WTC11 (cell line): ENCODE data around the gene BNIP2.
"Not testable (repeated sequence)": the region's sequence is repeated elsewhere in the genome, so short reads cannot be mapped to it uniquely, and the experiment has no call there.

Experiments
- TCF7 ChIP-seq: sonication (generic); formaldehyde crosslinking; IDR thresholded peaks from 2 replicates; pipeline ENCODE4 v1.8.0; 2022; ENCODE audit warnings: mild to moderate bottlenecking, low read depth, missing genetic modification reagents, moderate library complexity
- ZNF263 ChIP-seq: sonication (generic); formaldehyde crosslinking; IDR thresholded peaks from 2 replicates; pipeline ENCODE4 v1.8.1; 2022; ENCODE audit warnings: low read depth, mild to moderate bottlenecking, moderate library complexity, missing genetic modification reagents
- TF ChIP-seq, protein P1 (sequence below): sonication (generic); formaldehyde crosslinking; IDR thresholded peaks from 2 replicates; pipeline ENCODE4 v1.8.1; 2023; ENCODE audit warnings: mild to moderate bottlenecking, missing genetic modification reagents, moderate library complexity
- TF ChIP-seq, protein P2 (sequence below): fragments of 250-450 bp; sonication (Bioruptor Pico); IDR thresholded peaks from 2 replicates; pipeline ENCODE4 v1.9.0; 2021; ENCODE audit warnings: mild to moderate bottlenecking
- TF ChIP-seq, protein P3 (sequence below): fragments of 200-600 bp; IDR thresholded peaks from 2 replicates; pipeline ENCODE4 v1.8.0; 2022; ENCODE audit warnings: antibody characterized with exemption
- TF ChIP-seq, protein P4 (sequence below): sonication (generic); formaldehyde crosslinking; IDR thresholded peaks from 2 replicates; pipeline ENCODE4 v1.8.1; 2022; ENCODE audit warnings: missing genetic modification reagents, borderline replicate concordance

DNA sequence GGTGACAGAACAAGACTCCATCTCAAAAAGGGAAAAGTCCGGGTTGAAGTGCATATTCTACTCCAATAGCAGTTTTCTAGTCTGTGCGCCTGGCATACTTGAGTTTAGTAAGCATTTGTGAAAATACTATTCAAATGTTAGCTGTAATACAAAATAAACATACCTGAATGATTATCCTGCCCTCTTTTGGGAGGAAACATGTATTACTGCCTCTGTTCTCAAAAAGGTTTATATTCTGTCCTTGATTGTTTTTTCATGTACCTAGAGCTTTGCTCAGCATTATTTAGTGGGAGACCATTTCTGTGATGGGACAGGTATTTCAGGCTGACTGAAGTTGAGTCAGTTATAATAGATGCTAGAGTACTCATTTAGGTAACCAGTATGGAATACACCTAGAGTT is 51.6 kb downstream of the BNIP2 start:
- TF ChIP-seq, protein P1, sequence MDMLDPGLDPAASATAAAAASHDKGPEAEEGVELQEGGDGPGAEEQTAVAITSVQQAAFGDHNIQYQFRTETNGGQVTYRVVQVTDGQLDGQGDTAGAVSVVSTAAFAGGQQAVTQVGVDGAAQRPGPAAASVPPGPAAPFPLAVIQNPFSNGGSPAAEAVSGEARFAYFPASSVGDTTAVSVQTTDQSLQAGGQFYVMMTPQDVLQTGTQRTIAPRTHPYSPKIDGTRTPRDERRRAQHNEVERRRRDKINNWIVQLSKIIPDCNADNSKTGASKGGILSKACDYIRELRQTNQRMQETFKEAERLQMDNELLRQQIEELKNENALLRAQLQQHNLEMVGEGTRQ (CRISPR knock-in tag): not testable (repeated sequence)
- TF ChIP-seq ZNF263, TCF7 (CRISPR knock-in tag): not testable (repeated sequence)
- TF ChIP-seq, protein P2, sequence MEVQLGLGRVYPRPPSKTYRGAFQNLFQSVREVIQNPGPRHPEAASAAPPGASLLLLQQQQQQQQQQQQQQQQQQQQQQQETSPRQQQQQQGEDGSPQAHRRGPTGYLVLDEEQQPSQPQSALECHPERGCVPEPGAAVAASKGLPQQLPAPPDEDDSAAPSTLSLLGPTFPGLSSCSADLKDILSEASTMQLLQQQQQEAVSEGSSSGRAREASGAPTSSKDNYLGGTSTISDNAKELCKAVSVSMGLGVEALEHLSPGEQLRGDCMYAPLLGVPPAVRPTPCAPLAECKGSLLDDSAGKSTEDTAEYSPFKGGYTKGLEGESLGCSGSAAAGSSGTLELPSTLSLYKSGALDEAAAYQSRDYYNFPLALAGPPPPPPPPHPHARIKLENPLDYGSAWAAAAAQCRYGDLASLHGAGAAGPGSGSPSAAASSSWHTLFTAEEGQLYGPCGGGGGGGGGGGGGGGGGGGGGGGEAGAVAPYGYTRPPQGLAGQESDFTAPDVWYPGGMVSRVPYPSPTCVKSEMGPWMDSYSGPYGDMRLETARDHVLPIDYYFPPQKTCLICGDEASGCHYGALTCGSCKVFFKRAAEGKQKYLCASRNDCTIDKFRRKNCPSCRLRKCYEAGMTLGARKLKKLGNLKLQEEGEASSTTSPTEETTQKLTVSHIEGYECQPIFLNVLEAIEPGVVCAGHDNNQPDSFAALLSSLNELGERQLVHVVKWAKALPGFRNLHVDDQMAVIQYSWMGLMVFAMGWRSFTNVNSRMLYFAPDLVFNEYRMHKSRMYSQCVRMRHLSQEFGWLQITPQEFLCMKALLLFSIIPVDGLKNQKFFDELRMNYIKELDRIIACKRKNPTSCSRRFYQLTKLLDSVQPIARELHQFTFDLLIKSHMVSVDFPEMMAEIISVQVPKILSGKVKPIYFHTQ (CRISPR knock-in tag): not testable (repeated sequence)
- TF ChIP-seq, protein P3, sequence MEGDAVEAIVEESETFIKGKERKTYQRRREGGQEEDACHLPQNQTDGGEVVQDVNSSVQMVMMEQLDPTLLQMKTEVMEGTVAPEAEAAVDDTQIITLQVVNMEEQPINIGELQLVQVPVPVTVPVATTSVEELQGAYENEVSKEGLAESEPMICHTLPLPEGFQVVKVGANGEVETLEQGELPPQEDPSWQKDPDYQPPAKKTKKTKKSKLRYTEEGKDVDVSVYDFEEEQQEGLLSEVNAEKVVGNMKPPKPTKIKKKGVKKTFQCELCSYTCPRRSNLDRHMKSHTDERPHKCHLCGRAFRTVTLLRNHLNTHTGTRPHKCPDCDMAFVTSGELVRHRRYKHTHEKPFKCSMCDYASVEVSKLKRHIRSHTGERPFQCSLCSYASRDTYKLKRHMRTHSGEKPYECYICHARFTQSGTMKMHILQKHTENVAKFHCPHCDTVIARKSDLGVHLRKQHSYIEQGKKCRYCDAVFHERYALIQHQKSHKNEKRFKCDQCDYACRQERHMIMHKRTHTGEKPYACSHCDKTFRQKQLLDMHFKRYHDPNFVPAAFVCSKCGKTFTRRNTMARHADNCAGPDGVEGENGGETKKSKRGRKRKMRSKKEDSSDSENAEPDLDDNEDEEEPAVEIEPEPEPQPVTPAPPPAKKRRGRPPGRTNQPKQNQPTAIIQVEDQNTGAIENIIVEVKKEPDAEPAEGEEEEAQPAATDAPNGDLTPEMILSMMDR: not testable (repeated sequence)
- TF ChIP-seq, protein P4, sequence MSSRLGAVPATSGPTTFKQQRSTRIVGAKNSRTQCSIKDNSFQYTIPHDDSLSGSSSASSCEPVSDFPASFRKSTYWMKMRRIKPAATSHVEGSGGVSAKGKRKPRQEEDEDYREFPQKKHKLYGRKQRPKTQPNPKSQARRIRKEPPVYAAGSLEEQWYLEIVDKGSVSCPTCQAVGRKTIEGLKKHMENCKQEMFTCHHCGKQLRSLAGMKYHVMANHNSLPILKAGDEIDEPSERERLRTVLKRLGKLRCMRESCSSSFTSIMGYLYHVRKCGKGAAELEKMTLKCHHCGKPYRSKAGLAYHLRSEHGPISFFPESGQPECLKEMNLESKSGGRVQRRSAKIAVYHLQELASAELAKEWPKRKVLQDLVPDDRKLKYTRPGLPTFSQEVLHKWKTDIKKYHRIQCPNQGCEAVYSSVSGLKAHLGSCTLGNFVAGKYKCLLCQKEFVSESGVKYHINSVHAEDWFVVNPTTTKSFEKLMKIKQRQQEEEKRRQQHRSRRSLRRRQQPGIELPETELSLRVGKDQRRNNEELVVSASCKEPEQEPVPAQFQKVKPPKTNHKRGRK (CRISPR knock-in tag): not testable (repeated sequence)
